HG03457 (cell line): ENCODE data around the gene ITGB2.

Experiments used
- ATAC-seq: cut with Tn5 transposase; IDR thresholded peaks from one replicate; pipeline ENCODE4 v1.9.1; 2021; ENCODE audit warnings: moderate number of reproducible peaks; ENCODE audit not compliant: unreplicated experiment

Gene ITGB2

DNA sequence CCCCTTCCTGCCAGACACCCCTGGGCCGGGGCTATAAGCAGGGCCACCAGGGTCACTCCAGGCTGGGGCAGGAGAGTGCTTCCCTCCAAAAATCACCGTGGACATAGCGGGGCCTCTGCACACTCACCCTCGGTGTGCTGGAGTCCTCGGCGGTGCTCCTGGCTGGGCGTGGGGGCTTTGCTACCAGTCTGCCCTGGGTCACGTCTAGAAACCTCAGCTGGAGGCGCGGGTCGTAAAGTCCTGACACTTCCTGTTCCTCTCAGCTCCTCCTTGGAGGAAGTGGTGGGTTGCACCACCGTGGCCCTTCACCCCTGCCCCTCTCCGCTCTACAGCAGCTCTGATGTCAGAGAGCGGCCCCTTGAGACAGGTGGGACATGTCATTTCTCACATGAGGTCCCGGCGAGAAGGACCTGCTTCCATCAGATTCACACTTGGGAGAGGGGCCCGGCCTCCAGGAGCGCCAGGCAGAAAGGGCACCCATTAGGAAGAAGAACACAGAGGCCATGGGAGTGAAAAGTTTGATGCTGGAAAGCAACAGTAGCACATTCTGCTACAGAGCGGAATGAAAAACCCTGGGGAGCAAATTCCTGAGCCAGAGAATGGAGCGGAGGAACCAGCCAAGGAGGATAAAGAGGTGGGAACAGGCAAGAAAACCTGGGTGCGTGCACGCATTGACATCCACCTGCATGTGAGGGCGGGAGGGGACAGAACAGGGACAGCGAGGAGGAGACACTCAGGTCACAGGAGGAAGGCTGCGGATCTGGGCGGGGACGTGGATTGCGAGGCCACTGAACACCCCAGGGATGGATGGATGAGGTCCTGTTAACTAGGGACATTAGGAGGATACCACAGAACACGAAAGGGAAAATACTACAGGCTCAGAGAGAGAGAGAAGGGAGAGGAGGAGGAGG lies at the start of gene ITGB2:
Gene ITGB2, minus strand, starts transcription at position 206 of the 911 bp plus-strand sequence. CDS start 10,117 bp downstream, outside the sequence.
- no peak for ATAC-seq

DNA sequence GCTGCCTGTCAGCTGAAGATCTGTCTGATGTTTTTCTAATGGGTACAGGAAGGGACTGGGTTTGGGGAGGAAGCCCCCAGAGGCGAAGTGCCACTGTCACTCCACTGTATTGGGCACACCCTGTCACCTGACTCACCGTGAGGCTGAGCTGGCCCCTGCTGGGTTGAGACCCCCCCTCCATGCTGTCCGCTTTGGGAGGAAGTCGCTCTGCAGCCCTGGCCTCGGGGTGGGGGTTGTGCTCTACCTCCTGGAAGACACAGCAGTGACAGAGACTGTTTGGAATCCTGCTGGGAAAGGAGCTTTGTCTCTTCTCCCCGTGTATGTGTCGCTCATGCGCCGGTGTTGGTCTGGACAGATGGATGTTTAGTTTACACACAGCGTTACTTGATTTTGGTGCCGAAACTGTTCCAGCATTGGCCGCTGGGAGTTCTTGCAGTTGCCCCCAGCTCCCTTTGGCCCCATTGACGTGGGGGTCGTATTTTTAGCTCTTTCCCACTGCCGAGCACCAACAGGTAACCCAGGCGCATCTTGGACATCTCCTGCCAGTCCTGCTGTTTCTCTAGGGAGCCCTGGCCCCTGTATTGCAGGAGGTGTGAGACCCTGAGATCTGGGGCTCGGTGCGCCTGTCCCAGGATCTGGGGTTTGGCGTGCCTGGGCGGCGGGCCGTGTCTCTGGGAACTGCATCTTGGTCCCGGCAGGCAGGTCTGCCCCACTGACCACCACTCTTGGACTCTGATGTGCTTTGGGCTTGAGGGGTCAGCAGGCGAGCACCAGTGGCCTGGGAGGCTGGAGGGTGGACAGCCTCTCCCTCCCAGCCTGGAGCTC lies 49.4 kb upstream of the ITGB2 start:
- no peak for ATAC-seq

DNA sequence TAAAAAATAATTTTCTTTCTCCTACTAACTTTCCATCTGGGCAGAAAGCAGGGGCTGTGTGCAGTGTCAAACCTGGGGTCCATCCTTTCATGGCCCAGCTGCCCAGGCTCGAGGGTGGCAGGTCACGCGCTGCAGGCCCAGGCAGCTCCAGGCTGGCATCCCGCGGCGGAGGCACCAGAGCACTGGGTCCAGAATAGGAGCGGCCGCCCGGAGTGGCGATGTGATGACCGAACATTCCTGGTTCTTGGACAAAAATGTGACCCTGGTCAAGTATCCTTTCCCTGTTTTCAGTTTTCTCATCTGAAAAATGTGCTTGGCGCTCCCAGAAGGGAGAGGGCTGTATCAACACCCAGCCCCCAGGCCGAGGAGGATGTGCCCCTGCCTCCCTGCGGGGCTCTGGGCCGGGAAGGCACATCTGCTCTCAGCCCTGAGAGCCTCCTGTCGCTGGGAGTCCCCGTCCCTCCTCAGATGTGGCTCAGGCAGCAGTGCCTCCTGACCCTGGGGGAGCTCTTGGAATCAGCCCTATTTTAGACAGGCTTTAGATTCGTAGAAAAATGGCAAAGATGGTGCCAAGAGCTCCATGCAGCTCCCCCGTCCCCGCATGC lies 48.5 kb upstream of the ITGB2 start:
- no peak for ATAC-seq

DNA sequence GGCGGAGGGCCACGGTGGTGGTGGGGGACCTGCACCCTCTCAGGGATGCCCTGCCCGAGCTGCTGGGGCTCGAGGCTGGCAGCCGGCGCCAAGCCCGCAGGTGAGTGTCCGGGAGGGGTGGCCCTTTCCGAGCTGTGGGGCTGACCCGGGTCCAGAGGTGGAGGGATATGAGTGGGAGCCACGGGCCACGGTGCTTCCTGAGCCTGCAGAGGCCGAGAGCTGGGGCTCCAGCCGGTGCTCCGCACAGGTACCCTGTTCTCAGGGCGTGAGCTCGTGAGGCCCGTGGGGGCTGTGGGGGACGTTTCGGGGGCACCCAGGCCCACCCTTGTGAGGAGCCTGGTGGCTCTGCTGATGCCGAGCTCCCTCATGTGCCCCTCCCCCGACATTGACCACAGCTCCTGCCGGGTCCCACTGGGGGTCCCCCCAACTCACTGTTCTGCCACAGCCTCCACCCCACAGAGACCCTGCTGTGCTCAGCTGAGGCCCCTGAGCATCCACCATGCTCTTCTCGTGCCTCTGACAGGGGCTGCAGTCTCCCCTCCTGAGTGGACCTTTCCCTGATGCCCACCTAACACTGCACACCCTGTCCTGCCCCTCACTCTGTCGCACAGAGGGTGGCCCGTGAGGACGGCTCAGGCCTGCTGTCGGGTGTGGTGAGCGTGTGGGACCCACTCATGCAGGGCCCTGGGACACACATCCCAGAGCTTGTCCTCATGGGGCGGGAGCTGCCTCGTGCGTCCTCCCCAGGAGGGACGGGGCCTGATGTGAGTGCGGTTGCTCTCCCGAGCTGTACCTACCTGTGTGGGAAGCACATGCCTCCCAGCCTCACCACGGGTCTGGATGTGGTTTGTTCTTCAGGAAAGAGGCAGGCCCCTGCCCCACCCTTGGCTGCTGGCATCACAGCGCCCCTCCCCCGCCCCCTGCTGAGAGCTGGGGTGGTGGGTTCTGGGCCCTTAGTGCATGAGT lies 46.7 kb upstream of the ITGB2 start:
- ATAC-seq: no peak

DNA sequence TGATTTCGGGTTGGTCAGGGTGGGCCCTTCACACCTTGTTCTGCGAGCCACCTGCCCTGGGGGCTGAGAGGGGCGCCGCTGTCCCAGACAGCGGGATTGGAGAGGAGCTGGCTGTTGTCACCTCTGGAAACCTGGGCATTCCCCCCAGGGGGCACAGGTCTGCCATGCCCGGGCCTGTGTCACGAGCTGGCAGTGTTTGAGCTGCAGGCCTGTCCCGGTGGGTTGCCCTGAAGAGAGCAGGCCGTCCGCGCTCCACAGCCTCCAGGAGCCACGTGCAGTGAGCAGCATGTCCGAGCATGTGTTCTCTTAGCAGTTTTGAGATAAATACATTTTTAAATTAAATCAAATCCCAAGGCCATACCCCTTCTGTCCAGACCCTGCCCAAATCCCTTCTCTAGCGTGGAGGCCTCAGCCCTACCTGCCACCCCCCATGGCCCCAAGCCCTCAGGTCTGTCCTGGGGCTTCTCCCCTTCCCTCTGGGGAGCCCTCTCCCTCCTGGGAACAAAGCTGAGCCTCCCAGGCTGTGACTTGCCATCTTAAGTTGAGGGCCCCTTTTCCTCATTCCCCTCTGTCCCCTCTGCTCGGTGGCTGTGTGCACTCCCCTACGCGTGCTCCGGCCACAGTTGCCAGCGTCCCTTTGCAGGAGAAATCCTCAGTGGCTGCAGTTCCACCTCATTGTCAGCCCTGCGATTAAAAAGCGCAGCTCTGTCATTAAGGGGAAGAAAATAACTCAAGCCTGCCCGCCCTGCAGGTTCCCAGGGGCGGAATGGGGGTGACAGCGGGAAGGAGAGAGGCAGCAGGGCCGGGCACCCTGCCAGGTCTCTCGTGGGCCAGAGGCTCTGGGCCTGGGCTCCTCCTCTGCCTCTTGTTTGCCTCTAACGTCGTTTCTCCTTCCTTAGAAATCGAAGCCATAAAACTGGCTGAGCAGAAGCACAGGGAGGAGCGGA lies 45.7 kb upstream of the ITGB2 start:
- no peak for ATAC-seq

DNA sequence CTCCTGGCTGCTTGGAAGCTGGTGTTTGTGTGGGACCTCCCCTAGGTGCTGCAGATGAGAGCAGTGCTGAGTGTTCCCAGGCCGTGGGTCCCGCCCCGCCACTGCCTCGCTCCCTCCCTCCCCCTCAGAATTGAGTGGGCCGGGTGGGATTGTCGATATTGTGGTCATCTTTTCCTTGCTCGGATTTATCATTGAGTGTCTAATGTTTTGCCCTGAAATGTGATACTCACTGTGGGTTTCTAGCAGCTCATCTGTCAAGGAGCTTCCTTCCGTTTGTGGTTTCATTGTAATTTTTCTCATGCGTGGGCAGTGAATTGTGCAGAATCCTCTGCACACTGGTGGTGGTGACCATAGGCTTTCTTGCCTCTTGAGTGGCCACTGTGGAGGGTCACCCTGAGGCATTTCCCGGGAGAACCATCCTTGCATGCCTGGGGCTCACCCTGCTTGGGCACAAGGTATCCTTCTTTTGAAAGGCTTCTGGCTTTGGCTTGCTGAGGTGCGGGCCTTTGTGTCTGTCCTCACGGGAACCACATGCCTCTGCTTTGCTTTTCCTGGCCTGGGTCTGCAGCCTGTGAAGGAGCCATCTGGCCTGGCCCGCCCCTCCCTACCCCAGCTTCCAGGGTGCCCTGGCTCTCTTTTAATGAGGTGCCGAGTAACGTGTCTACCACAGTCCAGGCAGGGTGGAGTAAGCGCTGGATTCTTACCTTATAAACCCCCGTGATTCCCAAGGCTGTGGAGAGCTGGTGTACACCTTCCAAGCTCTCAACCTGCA lies 44.7 kb upstream of the ITGB2 start:
- no peak for ATAC-seq

DNA sequence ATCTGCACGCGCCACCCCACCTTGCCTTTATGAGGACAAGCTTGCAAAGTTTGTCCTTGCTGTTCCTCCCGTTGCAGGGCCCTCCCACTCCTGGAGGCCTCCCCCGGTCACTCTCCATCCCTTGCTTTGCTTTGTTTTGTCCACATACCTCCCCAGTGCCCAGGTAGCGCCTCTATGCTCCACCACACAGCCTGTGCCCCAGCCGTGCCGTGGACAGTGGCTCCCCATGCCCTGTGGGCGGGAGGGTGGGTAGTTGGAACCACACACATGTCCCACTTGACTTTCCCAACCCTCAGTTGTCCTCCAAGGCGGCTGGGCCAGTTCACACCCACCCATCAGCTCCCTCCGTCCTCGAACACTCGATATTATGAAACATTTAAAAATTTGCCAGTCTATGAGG lies 43.7 kb upstream of the ITGB2 start:
- ATAC-seq: no peak

DNA sequence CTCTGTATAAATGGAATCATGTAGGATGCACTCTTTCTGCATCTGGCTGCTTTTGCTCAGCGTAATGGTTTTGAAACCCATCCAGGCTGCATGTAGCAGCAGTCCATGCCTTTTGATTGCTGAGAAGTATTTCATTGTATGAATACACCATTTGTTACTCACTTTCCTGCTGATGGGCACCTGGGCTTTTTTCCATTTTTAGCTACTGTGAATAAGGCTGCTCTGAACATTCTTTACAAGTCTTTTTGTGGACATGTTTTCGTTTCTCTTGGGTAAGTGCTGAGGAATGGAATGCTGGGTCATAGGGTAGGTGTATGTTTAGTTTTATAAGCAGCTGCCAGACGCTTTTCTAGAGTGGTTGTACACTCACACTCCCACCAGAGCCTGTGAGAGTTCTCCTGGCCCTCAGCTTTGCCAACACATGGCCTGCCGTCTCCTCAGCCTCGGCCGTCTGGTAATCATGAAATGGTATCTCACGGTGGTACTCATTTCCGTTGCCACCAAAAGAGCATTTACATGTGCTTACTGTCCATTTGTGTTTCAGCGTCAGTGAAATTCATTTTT lies 41.8 kb upstream of the ITGB2 start:
- ATAC-seq: no peak

DNA sequence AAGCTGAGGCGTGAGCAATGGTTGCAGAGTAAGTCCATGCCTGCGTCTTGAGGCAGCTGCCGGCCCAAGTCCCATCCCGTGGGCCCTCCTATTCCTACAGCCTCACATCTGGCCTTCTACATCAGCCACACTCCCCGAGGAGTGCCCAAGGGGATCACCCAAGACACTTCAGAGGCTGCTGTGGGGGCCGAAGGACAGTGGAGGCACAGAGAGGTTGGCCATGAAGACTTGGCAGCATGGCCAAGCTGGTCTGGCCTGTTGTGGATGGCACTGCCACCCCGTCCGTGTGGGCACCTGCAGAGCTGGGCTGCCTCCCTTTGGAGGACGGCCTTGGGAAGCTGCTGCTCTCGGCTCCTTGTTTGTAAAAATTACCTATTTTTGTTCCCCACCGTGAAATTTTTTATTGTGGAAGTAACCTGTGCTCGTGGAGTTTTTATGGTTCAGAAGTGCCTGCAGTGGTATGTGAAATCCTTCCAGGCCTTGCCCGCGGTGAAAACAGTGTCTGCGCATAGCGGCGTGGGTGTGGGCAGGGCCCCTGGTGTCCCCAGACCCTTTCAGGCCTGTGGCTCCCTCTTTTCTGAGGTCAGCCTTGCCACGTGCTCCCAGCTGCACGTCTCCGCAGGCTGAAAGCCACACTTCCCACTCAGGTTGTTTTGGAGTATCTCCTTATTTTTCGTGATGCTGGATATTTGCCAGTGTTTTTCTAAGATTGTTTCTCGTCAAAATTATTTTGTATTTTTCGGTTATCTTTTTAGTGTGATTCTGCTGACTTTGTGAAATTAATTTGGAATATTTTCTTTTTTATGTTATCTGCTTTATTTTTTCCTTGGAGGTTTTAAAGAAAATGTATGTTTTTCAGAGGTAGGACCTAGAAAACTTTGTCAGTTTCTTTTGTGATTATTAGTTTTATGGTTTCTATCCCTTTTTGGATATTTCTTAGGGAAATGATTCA lies 39.7 kb upstream of the ITGB2 start:
- ATAC-seq: no peak

DNA sequence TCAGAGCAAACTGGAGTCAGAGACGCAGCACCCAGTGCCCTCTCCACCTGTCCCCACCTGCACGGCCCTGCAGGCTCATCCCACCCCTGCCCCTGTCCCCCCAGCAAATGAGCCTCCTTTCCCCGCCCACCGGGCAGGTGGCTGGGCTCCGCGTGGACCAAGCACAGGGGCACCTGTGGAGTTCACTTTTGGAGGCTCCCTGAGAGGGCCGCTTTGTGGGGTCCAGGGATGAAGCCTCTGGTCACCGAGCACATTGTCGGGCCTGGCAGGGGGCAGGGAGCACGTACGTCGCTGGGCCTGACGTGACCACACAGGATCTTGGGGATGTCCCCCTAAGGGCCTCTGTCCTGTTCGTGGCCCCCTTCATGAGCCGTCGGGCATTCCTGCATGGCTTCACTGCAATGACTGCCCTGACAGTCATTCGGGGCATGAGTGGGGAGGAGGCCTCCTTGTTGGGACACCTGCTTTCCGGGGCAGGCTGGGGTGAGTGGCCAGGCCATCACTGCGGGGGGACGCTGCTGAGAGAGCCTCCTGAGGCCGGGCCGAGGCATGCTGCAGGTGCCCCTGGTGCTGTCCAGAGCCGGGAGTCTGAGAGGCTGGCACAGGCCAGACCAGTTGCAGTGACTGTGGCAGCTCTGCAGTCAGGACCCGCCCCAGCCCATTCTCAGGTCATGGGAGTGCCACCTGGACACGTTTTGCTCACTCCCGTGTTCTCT lies 38.8 kb upstream of the ITGB2 start:
- no peak for ATAC-seq

DNA sequence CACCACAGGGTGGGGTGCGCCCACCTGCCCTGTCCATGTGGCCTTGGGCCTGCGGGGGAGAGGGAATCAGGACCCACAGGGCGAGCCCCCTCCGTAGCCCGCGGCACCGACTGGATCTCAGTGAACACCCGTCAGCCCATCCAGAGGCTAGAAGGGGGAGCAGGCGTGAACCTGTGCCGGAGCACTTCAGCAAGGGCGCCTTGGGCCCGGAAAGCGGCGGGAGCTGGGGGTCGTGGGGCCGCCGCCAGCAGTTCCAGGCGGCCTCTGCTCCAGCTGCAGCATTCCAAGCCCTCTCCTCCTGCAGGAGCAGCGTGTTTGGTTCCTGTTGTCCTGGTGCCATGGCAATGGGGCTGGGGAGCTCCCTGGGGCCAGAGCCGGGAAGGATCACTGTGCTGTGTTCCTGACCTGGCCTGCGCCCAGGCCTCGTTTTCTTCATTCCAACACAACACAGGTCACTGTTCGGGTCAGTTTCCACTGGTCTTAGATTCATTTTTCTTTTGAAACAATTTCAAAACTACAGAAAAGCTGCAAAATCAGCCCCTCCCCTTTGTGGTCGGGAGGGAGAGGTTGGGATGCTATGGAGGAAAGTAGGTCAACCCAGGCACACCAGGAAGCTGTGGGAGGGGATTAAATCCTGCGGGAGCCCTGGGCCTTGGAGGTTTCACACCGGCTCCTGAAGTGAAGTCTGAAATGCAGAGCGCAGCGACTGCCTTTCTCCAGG lies 37.9 kb upstream of the ITGB2 start:
- no peak for ATAC-seq

DNA sequence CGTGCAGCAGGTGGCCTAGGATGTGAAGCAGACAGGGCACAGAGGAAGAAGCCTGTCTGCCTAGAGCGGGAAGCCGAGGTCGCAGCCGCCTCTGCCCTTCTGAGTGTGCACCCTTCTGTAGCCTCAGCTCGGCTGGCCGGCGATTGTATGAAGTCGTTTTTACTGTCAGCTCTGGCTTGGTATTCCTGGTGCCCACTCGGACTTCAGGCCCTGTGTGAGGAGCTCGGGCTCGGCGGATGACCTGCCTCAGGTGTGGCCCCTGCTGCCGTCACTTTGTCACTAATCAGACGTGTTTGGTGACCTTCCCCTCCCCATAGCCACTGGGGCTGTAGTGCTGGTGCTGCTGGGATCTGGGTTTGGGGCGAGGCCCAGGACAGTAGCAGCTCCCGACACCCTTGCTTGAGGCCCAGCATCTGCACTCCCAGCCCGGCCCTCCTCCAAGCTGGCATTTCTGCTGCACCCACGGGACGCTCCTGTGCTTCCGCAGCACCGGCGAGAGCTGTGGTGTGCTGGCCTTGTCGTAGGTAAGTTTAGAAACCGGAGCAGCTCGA lies 37.3 kb upstream of the ITGB2 start:
- ATAC-seq: no peak

DNA sequence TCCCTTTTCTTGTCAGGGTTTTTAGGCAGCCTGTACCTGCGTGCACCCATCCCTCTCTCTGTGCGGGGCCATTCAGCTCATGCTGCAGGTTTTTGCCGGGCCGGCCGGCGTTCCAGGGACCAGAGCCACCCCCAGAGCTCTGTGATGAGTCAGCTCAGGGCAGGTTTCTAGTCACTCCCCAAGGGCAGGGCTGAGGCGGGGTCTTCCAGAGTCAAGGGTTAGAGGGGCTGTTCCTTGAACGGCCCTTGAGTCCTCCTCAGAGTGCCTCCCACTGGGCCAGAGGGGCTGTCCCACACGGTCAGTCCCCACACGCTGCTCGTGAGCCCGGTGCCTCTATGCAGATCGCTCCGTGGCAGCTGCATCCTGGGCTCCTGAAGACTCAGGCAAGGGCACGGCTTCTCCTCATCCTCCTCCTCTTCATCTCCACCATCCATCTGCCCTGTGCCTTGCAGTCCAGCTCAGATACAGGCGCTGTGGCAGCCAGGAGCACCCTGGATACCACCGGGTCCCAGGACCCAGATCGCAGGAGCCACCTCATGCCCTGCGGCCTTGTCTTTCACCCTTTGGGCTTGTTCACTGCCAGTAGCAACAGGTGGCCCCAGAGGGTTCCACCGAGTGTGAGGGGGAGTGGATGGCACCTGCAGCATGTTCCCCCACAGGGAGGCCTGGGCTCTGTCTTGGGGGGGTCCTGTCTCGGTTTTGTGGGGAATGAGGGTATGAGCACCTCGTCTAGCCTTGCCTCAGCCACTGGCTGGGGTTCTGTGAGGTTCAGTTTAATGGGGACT lies 36.5 kb upstream of the ITGB2 start:
- no peak for ATAC-seq

DNA sequence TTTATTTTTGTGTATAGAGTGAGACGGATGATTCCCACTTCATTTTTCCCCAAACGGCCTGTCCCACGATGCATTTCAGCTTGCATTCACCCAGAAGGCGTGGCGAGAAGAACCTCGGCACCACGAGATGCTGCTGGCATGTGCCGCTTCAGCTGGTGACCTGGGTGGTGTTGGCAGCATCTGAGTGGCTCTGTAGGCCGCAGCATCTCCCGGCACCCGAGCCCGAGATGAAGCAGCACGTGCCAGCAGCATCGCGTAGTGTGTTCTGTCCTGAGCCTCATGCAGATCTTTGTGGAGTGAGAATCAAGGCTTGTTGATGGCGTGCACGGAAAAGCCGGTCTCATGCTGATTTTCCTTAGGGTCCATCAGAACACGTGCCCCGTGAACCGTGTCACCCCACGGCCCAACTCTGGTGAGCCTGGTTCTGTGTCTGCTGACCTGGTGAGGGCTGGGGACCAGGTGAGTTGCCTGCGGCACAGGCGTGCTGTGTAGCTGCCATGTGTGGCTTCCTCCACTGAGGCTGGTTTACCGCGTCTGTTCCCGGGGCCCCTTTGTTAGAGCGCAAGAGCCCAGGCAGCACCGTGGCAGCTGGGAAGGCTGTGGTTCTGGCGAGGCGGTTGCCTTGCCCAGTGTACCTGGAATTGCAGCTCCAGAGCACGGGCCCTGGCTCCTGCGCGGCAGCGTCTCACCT lies 35.8 kb upstream of the ITGB2 start:
- ATAC-seq: no peak
